NT2/D1 (cell line): Measurements from ENCODE around the gene VSTM2L.

ENCODE experiments used
- YY1 ChIP-seq: IDR thresholded peaks from 2 replicates; pipeline ENCODE4 v1.6.1; 2011; ENCODE audit not compliant: insufficient read length, insufficient read depth
- ZNF274 ChIP-seq: IDR thresholded peaks from 2 replicates; pipeline ENCODE4 v1.6.1; 2011; ENCODE audit warnings: mild to moderate bottlenecking, low read depth, low read length

GRCh38 chr20:37932919-37933318 lies 30.0 kb downstream of the VSTM2L start:
- TF ChIP-seq YY1 = no peak
- no peak for TF ChIP-seq ZNF274
